AG08395 (cell line): Measurements from ENCODE around the gene PHETA2.
"Not testable (repeated sequence)": the region's sequence is repeated elsewhere in the genome, so short reads cannot be mapped to it uniquely, and the experiment has no call there.

Experiments
- DNase-seq: peaks from one replicate; pipeline ENCODE4 v3.0.0; 2012; ENCODE audit warnings: mixed read lengths, low spot score

PHETA2 gene

GRCh38 chr22:42108848-42109247 lies 34.8 kb downstream of the PHETA2 start:
- no peak for DNase-seq

GRCh38 chr22:42111798-42112197 lies 37.8 kb downstream of the PHETA2 start:
- DNase-seq = no peak

GRCh38 chr22:42112793-42113192 lies 38.7 kb downstream of the PHETA2 start:
- not testable (repeated sequence) for DNase-seq

- peak; percentile 29 for DNase-seq
Measured at GRCh38 chr22:42114721-42115120, 40.7 kb downstream of the PHETA2 start.

- DNase-seq = not testable (repeated sequence)
Measured at GRCh38 chr22:42115420-42115830, 41.4 kb downstream of the PHETA2 start.

GRCh38 chr22:42116848-42117424 lies 42.9 kb downstream of the PHETA2 start:
- DNase-seq = no peak

GRCh38 chr22:42120231-42121021 lies 46.4 kb downstream of the PHETA2 start:
- not testable (repeated sequence) for DNase-seq

- DNase-seq = not testable (repeated sequence)
Measured at GRCh38 chr22:42123529-42123928, 49.5 kb downstream of the PHETA2 start.

GRCh38 chr22:42127606-42128005 lies 53.6 kb downstream of the PHETA2 start:
- no peak for DNase-seq

GRCh38 chr22:42128007-42128406 lies 54.0 kb downstream of the PHETA2 start:
- not testable (repeated sequence) for DNase-seq
